Measurements from ENCODE around the gene TRAFD1.
A peak's percentile ranks its signal among the peaks of the same experiment; 100 is the strongest.

Gene TRAFD1

DNA sequence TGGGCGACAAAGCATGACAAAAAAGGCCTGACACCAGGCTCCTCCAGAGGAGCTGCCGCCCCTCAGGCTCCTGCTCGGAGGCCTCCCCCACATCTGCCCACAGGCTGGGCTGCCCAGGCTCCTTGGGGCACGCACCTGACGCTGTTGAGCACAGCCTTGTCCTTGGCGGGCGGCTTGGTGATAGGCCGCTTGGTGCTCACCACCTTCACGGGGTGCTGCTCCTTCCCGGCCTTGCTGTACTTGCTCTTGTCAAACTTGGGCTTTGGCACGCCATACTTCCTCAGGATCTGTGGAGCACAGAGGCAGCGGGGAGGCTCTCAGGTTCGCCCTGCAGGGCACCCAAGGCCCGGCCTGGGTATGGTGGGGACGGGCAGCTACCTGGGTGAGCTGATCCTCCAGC lies 53.4 kb downstream of the TRAFD1 start:
- TF ChIP-seq, protein P1, sequence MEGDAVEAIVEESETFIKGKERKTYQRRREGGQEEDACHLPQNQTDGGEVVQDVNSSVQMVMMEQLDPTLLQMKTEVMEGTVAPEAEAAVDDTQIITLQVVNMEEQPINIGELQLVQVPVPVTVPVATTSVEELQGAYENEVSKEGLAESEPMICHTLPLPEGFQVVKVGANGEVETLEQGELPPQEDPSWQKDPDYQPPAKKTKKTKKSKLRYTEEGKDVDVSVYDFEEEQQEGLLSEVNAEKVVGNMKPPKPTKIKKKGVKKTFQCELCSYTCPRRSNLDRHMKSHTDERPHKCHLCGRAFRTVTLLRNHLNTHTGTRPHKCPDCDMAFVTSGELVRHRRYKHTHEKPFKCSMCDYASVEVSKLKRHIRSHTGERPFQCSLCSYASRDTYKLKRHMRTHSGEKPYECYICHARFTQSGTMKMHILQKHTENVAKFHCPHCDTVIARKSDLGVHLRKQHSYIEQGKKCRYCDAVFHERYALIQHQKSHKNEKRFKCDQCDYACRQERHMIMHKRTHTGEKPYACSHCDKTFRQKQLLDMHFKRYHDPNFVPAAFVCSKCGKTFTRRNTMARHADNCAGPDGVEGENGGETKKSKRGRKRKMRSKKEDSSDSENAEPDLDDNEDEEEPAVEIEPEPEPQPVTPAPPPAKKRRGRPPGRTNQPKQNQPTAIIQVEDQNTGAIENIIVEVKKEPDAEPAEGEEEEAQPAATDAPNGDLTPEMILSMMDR (IDR thresholded peaks at IDR 0.05): no peak
- Histone ChIP-seq H3K27ac (no peak overlapping the region), H3K4me3 (no peak overlapping the region)
- no peak for DNase-seq (ENCODE audit: low spot score)

DNA sequence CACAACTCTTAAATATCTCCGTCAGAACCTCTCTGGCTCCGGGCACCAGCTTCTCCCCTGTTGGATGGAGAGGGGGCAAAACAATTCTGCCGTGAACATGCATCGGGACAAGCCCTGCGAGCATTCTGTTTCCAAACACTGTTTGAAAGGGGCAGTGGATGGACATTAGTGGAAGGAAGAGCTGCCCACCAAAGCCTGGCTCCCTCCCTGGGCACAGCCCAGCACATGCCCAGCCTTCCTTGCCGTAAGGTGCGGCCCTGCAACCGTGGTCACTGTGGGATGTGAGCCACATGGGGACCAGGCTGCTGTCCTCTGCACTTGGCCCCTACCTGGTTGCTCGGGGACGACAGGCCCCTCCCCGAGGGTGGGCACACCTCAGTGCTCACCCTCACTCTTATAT lies 54.0 kb downstream of the TRAFD1 start:
- Histone ChIP-seq H3K4me3 (no peak overlapping the region), H3K27ac (no peak overlapping the region)
- no peak for DNase-seq (ENCODE audit: low spot score)
- TF ChIP-seq, protein P1 (IDR thresholded peaks at IDR 0.05): no peak

DNA sequence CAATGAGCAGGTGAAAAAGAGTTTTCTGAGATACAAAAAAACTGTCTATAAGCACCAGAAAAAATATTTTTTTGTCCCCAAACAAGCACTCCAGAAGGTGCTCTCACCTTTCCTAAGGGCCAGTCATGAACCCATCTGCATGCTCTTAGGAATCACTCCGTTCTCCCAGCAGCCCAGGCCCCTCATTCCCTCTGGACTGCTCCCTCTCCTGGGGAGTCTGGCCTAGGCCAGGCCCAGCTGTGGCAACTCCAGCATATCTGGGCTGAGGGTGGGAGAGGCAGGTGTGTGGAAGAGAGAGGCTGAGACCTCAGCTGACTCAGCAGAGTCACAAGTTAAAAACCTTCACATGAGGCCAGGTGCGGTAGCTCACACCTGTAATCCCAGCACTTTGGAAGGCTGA lies 54.6 kb downstream of the TRAFD1 start:
- TF ChIP-seq, protein P1 (IDR thresholded peaks at IDR 0.05): no peak
- H3K27ac ChIP-seq: no peak overlapping the region
- H3K4me3 ChIP-seq: no peak overlapping the region
- no peak for DNase-seq (ENCODE audit: low spot score)

DNA sequence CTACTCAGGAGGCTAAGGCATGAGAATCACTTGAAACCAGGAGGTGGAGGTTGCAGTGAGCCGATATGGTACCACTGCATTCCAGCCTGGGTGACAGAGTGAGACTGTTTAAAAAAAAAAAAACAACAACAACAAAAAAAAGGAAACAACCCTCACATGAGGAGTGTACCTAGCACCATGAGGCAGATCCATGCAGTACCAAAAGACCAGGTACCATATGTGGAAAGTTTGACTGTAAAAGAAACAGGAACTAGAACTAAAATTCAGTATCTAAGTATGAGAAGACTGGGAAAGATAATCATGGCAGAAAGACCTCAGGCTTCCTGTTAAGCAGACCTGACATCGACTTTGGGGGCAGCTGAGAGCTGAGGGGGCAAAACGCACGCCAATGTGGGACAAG lies 55.1 kb downstream of the TRAFD1 start:
- DNase-seq (ENCODE audit: low spot score): no peak
- TF ChIP-seq, protein P1 (IDR thresholded peaks at IDR 0.05): no peak
- H3K4me3 ChIP-seq: no peak overlapping the region
- H3K27ac ChIP-seq: no peak overlapping the region

DNA sequence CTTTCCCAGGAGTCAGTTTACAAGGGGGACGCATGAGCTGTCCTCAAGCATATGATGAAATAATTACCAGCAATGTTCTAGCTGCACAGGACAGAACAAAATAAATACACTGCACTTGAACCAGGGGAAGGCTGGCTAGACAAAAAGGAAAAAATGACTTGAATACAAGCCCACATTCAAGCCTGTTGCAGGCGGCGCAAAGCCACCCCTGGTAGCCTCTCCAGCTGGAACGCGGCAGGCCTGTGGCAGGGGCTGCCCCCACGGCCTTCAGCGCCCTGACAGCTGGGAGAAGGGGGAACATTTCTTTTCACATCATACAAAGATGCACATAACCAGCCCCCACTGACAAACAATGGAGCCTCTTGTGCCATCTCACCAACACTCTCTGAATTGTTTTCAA lies 57.1 kb downstream of the TRAFD1 start:
- Histone ChIP-seq H3K4me3 (no peak overlapping the region), H3K27ac (peak overlapping the region in 1 of 2 donors; percentile 67)
- DNase-seq (ENCODE audit: low spot score): no peak
- TF ChIP-seq, protein P1 (IDR thresholded peaks at IDR 0.05): no peak

DNA sequence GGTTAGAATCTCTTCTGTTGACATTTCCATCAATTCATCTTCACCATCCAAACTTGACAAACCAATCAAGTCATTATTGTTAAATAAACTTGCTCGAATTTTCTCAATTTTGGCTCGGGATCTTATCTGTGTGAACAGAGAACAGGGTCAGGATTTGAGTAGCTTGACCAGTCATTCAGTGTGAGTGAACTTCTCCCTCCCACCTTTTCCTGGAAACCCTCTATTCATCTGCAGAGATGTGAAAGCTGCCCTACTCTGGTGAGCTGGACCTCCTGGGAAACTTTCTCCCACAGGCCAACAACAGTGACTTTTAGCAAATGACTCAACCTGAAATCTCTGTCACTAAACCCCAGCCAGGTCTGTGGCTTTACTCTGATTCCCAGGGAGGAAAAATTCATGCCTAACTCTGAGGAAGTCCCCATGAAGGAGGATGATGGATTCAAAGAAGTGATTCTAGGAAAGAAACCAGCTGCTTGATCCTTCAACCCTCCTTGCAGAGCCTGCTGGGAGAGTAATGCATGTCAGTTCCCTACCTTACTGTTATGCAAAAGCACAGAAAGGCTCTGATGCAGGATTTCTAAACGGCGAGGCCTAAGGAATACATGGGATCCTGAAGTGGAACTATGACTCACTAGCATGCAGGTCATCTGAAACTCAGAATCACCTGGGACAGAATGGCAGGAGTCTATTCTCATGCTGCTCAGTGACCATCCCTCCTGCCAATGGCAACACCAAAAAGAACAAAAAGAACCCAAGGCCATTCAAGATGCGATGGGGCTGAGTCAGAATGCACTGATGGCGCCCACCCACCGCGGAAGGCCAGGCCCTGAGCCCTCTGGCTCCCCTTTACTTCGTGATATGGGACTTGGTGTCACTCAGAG lies 58.0 kb downstream of the TRAFD1 start:
- TF ChIP-seq, protein P1 (IDR thresholded peaks at IDR 0.05): no peak
- H3K4me3 ChIP-seq: no peak overlapping the region
- peak overlapping the region in 1 of 2 donors; percentile 67 for H3K27ac ChIP-seq
- no peak for DNase-seq (ENCODE audit: low spot score)

All from coronary artery (tissue), 2 donors.